Stomach (tissue), 4 donors: ENCODE measurements around the gene TAPT1.

Experiments used
- POLR2AphosphoS5 ChIP-seq, 3 donors: sonication (generic); formaldehyde crosslinking; IDR thresholded peaks; one replicate each; pipeline ENCODE4 v1.6.1; 2016; ENCODE audit warnings: antibody characterized with exemption in 3 of 3
- TF ChIP-seq, protein P1 (sequence below), 7 experiments: fragments of 450-650 bp in 4 of 7; fragments of 200-600 bp in 3 of 7; sonication (generic) in 3 of 7; IDR thresholded peaks; one replicate each; pipeline ENCODE4 v1.5.1; 2016 to 2019; ENCODE audit warnings: antibody characterized with exemption in 7 of 7, control low read depth in 2 of 7, mild to moderate bottlenecking in 1 of 7

DNA sequence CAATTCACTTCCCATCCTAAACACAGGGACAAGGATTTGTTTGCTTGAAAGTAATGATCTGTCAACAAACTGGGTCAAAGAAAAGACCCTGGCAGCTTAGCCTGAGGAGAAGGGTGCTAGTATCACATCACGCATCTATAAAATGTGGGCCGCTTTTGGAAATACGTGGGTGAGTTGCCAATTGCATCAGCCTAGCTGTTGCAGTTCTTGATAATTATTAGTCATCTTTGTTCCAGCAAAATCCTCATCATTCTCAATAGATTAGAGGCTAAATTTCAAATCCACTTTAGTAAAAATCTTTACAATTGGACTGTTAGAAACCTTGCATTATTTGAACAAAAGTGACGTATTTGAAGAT lies 33.6 kb upstream of the TAPT1 start:
- TF ChIP-seq, protein P1, sequence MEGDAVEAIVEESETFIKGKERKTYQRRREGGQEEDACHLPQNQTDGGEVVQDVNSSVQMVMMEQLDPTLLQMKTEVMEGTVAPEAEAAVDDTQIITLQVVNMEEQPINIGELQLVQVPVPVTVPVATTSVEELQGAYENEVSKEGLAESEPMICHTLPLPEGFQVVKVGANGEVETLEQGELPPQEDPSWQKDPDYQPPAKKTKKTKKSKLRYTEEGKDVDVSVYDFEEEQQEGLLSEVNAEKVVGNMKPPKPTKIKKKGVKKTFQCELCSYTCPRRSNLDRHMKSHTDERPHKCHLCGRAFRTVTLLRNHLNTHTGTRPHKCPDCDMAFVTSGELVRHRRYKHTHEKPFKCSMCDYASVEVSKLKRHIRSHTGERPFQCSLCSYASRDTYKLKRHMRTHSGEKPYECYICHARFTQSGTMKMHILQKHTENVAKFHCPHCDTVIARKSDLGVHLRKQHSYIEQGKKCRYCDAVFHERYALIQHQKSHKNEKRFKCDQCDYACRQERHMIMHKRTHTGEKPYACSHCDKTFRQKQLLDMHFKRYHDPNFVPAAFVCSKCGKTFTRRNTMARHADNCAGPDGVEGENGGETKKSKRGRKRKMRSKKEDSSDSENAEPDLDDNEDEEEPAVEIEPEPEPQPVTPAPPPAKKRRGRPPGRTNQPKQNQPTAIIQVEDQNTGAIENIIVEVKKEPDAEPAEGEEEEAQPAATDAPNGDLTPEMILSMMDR (IDR thresholded peaks at IDR 0.05), result no peak
- no peak for TF ChIP-seq POLR2AphosphoS5 (IDR thresholded peaks at IDR 0.05)
